GM23338 (cell line): Measurements from ENCODE around the gene SPNS3. TPM values are rescaled to one million over a fixed set of nuclear protein-coding genes. Genes with fewer than 3 reads are reported as not detected.
A peak's percentile ranks its signal among the peaks of the same experiment; 100 is the strongest.

ENCODE experiments used
- ATAC-seq: fragments of 200-7000 bp; cut with Tn5 transposase; 3 replicates; pipeline ENCODE4 v1.9.1; 2020
- DNase-seq: peaks from one replicate; pipeline ENCODE4 v3.0.0-alpha.2; 2015; ENCODE audit warnings: low spot score
- H2AFZ ChIP-seq: fragments of 200-600 bp; sonication (generic); 2 replicates; pipeline ENCODE4 v1.8.0; 2016; ENCODE audit warnings: antibody characterized with exemption, mild to moderate bottlenecking, moderate library complexity
- H3F3A ChIP-seq: fragments of 200-600 bp; sonication (generic); replicated peaks from 2 replicates; pipeline ENCODE4 v1.8.0; 2017; ENCODE audit warnings: antibody characterized with exemption, mixed run types, low read depth
- H3K27ac ChIP-seq: fragments of 200-600 bp; sonication (generic); 2 replicates; pipeline ENCODE4 v1.6.1; 2016; ENCODE audit warnings: low read depth
- H3K27me3 ChIP-seq: fragments of 200-600 bp; sonication (generic); 2 replicates; pipeline ENCODE4 v1.8.0; 2016; ENCODE audit warnings: mild to moderate bottlenecking, mixed run types, moderate library complexity; ENCODE audit not compliant: insufficient read depth
- H3K36me3 ChIP-seq: fragments of 200-600 bp; sonication (generic); 2 replicates; pipeline ENCODE4 v1.8.0; 2016; ENCODE audit warnings: mild to moderate bottlenecking; ENCODE audit not compliant: insufficient read depth
- H3K4me1 ChIP-seq: fragments of 200-600 bp; sonication (generic); 2 replicates; pipeline ENCODE4 v1.8.0; 2016; ENCODE audit warnings: mild to moderate bottlenecking, moderate library complexity; ENCODE audit not compliant: insufficient read depth
- H3K4me2 ChIP-seq: fragments of 200-600 bp; sonication (generic); 2 replicates; pipeline ENCODE4 v1.7.1; 2017; ENCODE audit warnings: mixed run types
- H3K4me3 ChIP-seq: fragments of 200-600 bp; sonication (generic); 2 replicates; pipeline ENCODE4 v1.6.1; 2016; ENCODE audit warnings: mixed run types
- H3K79me2 ChIP-seq: fragments of 200-600 bp; sonication (generic); replicated peaks from 2 replicates; pipeline ENCODE4 v1.8.0; 2017; ENCODE audit warnings: mild to moderate bottlenecking; ENCODE audit not compliant: insufficient read depth
- H3K9me2 ChIP-seq: fragments of 200-600 bp; sonication (generic); 2 replicates; pipeline ENCODE4 v1.8.0; 2017; ENCODE audit not compliant: insufficient read depth
- H4K20me1 ChIP-seq: fragments of 200-600 bp; sonication (generic); replicated peaks from 2 replicates; pipeline ENCODE4 v1.8.0; 2017; ENCODE audit warnings: mild to moderate bottlenecking; ENCODE audit not compliant: insufficient read depth
- H3K27ac Mint-ChIP-seq: 2 replicates; pipeline ENCODE4 v1.8.0; 2020; ENCODE audit warnings: inconsistent platforms, mild to moderate bottlenecking, moderate library complexity, mixed read lengths
- H3K27me3 Mint-ChIP-seq: 3 replicates; pipeline ENCODE4 v1.8.0; 2022; ENCODE audit warnings: low read depth, mild to moderate bottlenecking, moderate library complexity, mixed read lengths, inconsistent platforms; ENCODE audit not compliant: insufficient read depth, poor library complexity
- H3K36me3 Mint-ChIP-seq: 3 replicates; pipeline ENCODE4 v1.8.0; 2021; ENCODE audit warnings: low read depth, mild to moderate bottlenecking, inconsistent platforms, moderate library complexity, mixed read lengths
- H3K4me1 Mint-ChIP-seq: 3 replicates; pipeline ENCODE4 v1.8.0; 2020; ENCODE audit warnings: mild to moderate bottlenecking, inconsistent platforms, mixed read lengths
- H3K4me3 Mint-ChIP-seq: 3 replicates; pipeline ENCODE4 v1.8.0; 2021; ENCODE audit warnings: moderate library complexity, mild to moderate bottlenecking, inconsistent platforms, mixed read lengths
- H3K9me3 Mint-ChIP-seq: 3 replicates; pipeline ENCODE4 v1.8.0; 2020; ENCODE audit warnings: moderate library complexity, mild to moderate bottlenecking, inconsistent platforms, mixed read lengths
- CREB1 ChIP-seq: fragments of 250-450 bp; sonication (Bioruptor Pico); IDR thresholded peaks from 2 replicates; pipeline ENCODE4 v1.5.0; 2020; ENCODE audit warnings: low read depth, mild to moderate bottlenecking, moderate library complexity
- EZH2 ChIP-seq: fragments of 200-600 bp; sonication (generic); IDR thresholded peaks from one replicate; pipeline ENCODE4 v1.8.0; 2017; ENCODE audit warnings: antibody characterized with exemption, mild to moderate bottlenecking, low read depth; ENCODE audit not compliant: unreplicated experiment
- EZH2phosphoT487 ChIP-seq: fragments of 200-600 bp; sonication (generic); IDR thresholded peaks from one replicate; pipeline ENCODE4 v1.8.1; 2018; ENCODE audit warnings: antibody characterized with exemption; ENCODE audit not compliant: unreplicated experiment
- JUNB ChIP-seq: IDR thresholded peaks from one replicate; pipeline ENCODE4 v1.6.1; 2016; ENCODE audit warnings: antibody characterized with exemption; ENCODE audit not compliant: unreplicated experiment
- NANOG ChIP-seq: IDR thresholded peaks from 2 replicates; pipeline ENCODE4 v1.6.1; 2016; ENCODE audit warnings: antibody characterized with exemption, borderline replicate concordance
- POLR2AphosphoS5 ChIP-seq: IDR thresholded peaks from 2 replicates; pipeline ENCODE4 v1.6.1; 2016; ENCODE audit warnings: antibody characterized with exemption, low read depth
- STAT1 ChIP-seq: IDR thresholded peaks from one replicate; pipeline ENCODE4 v1.6.1; 2016; ENCODE audit warnings: antibody characterized with exemption; ENCODE audit not compliant: unreplicated experiment
- ZNF114 ChIP-seq: fragments of 250-450 bp; sonication (Bioruptor Pico); IDR thresholded peaks from 2 replicates; pipeline ENCODE4 v1.5.0; 2020; ENCODE audit warnings: mild to moderate bottlenecking, moderate library complexity
- ZNF331 ChIP-seq: fragments of 250-450 bp; sonication (Bioruptor Pico); IDR thresholded peaks from 2 replicates; pipeline ENCODE4 v1.5.0; 2020; ENCODE audit warnings: low read depth, mild to moderate bottlenecking, moderate library complexity
- polyA plus RNA-seq: library from polyadenylated mRNA; unstranded; fragments of >200 nt; fragmentation: Nextera tagmentation; extraction: Ambion mirVana; gene quantifications from 2 replicates; pipeline ENCODE4 v1.2.1, GENCODE V29; 2016
- total RNA-seq: library from RNA; depleted of rRNA; stranded (reverse); fragments of >200 nt; shearing (Covaris generic); gene quantifications from 2 replicates; pipeline ENCODE4 v1.2.3, GENCODE V29; 2014
- TF ChIP-seq, protein P1 (sequence below), 2 experiments: fragments of 200-600 bp in 1 of 2; sonication (generic) in 1 of 2; conservative IDR thresholded peaks; 2 replicates each; pipeline versions ENCODE4 v1.5.1 to v1.6.1; 2016 to 2017; ENCODE audit warnings: antibody characterized with exemption in 2 of 2, low read depth in 2 of 2, mild to moderate bottlenecking in 2 of 2, moderate library complexity in 1 of 2
- TF ChIP-seq, protein P2 (sequence below): IDR thresholded peaks from 2 replicates; pipeline ENCODE4 v1.6.1; 2016; ENCODE audit warnings: antibody characterized with exemption
- TF ChIP-seq, protein P3 (sequence below): IDR thresholded peaks from one replicate; pipeline ENCODE4 v1.6.1; 2018; ENCODE audit warnings: antibody characterized with exemption; ENCODE audit not compliant: unreplicated experiment

SPNS3 gene
- total and polyA plus RNA-seq, 2 experiments from 2014 or later: not detected

DNA sequence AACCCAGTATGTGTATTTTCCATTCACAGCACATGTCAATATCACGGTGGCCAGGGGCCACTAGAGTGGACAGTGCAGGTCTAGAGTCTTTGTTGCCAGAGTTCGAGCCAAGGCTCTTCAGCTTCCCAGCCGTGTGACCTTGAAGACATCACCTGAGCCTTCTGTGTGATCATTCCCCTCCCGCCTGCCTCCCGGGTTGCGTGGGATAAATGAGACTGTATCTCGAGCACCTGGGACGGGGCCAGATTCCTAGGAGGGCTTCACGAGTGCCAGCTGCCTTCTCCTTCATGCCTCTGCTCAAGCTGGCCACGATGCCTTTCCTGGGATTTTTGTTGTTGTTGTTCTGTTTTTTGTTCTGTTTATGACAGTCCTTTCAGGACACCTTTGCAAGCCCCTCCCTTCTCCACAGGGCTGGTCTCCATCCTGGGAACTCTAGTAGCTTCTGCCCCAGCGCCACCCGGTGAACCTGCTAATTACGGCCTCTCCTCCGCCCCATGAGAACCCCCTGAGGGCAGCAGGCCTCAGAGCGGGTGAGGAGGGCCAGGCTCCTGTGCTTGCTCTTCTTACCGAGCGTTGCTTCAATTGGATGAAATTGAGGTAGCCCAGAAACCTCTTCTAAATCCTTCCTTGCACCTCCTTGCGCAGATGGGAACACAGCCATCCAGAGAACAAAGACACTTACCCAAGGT, 68.9 kb downstream of the SPNS3 start:
- Mint-ChIP-seq H3K27ac (no peak overlapping the region), H3K4me3 (no peak overlapping the region; the same call in 2 of the 3 replicates), H3K27me3 (peaks cover 52% of the 10 kb centered on the region), H3K9me3 (no peaks in the 10 kb centered on the region), H3K36me3 (no peaks in the 10 kb centered on the region), H3K4me1 (peaks cover 18% of the 10 kb centered on the region)
- H3K36me3 ChIP-seq: no peaks in the 10 kb centered on the region
- no peaks in the 10 kb centered on the region; the same call in 1 of the 2 replicates for H3F3A ChIP-seq
- no peaks in the 10 kb centered on the region for H3K79me2 ChIP-seq
- H3K27me3 ChIP-seq: peaks cover 38% of the 10 kb centered on the region
- no peak overlapping the region for H2AFZ ChIP-seq
- H3K4me3 ChIP-seq: no peak overlapping the region
- no peaks in the 10 kb centered on the region for H3K9me2 ChIP-seq
- no peak overlapping the region for H3K4me2 ChIP-seq
- H4K20me1 ChIP-seq: no peaks in the 10 kb centered on the region
- ATAC-seq (no peak), DNase-seq (no peak)
- H3K4me1 ChIP-seq: peaks cover 4% of the 10 kb centered on the region; the same call in 1 of the 2 replicates
- no peak overlapping the region for H3K27ac ChIP-seq
- TF ChIP-seq, protein P1, sequence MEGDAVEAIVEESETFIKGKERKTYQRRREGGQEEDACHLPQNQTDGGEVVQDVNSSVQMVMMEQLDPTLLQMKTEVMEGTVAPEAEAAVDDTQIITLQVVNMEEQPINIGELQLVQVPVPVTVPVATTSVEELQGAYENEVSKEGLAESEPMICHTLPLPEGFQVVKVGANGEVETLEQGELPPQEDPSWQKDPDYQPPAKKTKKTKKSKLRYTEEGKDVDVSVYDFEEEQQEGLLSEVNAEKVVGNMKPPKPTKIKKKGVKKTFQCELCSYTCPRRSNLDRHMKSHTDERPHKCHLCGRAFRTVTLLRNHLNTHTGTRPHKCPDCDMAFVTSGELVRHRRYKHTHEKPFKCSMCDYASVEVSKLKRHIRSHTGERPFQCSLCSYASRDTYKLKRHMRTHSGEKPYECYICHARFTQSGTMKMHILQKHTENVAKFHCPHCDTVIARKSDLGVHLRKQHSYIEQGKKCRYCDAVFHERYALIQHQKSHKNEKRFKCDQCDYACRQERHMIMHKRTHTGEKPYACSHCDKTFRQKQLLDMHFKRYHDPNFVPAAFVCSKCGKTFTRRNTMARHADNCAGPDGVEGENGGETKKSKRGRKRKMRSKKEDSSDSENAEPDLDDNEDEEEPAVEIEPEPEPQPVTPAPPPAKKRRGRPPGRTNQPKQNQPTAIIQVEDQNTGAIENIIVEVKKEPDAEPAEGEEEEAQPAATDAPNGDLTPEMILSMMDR (conservative IDR thresholded peaks at IDR 0.05; ENCODE audit: low read depth in 2 of 2): 0 out of 4 replicates have a peak, but pooled peaks of 1 of the 2 experiments have one; percentile 17
- no peak for TF ChIP-seq NANOG

DNA sequence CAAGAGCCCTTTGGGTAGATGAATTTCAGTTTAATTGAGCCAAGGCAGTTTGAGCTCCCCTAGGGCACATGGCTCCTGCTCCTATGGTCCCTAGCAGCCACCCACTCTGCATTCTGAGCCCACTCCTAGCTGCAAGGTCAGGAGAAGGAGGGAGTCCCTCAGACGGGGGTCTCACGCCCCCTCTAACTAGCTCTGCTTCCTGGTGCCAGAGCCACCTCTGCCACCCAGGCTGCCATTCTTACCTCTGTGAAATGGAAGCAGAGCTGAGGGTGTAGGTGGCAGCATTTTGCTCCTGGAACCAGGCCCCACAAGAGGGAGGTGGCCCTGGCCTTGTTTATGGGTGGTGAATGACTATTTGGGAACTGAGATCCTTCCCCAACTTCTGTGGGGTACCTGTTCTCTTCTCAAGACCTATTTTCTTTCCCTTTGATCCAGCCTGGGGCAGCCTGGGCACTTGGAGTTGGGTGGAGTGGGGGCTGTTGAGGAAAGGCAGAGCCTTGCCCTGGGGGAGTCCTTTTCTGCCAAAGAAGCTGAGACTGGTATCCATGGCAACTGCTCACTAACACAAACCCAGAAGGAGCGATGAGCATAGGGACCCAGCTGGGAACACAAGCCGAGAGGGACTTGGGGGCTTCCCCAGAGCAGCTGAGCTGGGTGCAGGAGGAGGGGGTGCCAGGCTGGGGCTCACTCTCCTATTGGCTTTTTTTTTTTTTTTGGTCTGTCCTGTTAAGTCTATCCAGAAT, 69.7 kb downstream of the SPNS3 start:
- no peak overlapping the region for H2AFZ ChIP-seq
- H3K27me3 Mint-ChIP-seq: peaks cover 51% of the 10 kb centered on the region
- no peak overlapping the region for H3K4me3 Mint-ChIP-seq
- no peaks in the 10 kb centered on the region for H3K36me3 Mint-ChIP-seq
- no peak overlapping the region for H3K4me2 ChIP-seq
- no peaks in the 10 kb centered on the region for H3K36me3 ChIP-seq
- DNase-seq: no peak
- peaks cover 18% of the 10 kb centered on the region for H3K4me1 Mint-ChIP-seq
- no peak overlapping the region for H3K27ac ChIP-seq
- no peaks in the 10 kb centered on the region for H3K9me3 Mint-ChIP-seq
- H3K27ac Mint-ChIP-seq: no peak overlapping the region
- no peaks in the 10 kb centered on the region for H3K79me2 ChIP-seq
- TF ChIP-seq, protein P2, sequence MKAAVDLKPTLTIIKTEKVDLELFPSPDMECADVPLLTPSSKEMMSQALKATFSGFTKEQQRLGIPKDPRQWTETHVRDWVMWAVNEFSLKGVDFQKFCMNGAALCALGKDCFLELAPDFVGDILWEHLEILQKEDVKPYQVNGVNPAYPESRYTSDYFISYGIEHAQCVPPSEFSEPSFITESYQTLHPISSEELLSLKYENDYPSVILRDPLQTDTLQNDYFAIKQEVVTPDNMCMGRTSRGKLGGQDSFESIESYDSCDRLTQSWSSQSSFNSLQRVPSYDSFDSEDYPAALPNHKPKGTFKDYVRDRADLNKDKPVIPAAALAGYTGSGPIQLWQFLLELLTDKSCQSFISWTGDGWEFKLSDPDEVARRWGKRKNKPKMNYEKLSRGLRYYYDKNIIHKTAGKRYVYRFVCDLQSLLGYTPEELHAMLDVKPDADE: no peak
- no peak for TF ChIP-seq ZNF331
- no peak for TF ChIP-seq POLR2AphosphoS5
- TF ChIP-seq STAT1: no peak
- TF ChIP-seq, protein P1 (conservative IDR thresholded peaks at IDR 0.05; ENCODE audit: low read depth in 2 of 2): no peak
- TF ChIP-seq ZNF114 (CRISPR knock-in tag): no peak
- TF ChIP-seq, protein P3, sequence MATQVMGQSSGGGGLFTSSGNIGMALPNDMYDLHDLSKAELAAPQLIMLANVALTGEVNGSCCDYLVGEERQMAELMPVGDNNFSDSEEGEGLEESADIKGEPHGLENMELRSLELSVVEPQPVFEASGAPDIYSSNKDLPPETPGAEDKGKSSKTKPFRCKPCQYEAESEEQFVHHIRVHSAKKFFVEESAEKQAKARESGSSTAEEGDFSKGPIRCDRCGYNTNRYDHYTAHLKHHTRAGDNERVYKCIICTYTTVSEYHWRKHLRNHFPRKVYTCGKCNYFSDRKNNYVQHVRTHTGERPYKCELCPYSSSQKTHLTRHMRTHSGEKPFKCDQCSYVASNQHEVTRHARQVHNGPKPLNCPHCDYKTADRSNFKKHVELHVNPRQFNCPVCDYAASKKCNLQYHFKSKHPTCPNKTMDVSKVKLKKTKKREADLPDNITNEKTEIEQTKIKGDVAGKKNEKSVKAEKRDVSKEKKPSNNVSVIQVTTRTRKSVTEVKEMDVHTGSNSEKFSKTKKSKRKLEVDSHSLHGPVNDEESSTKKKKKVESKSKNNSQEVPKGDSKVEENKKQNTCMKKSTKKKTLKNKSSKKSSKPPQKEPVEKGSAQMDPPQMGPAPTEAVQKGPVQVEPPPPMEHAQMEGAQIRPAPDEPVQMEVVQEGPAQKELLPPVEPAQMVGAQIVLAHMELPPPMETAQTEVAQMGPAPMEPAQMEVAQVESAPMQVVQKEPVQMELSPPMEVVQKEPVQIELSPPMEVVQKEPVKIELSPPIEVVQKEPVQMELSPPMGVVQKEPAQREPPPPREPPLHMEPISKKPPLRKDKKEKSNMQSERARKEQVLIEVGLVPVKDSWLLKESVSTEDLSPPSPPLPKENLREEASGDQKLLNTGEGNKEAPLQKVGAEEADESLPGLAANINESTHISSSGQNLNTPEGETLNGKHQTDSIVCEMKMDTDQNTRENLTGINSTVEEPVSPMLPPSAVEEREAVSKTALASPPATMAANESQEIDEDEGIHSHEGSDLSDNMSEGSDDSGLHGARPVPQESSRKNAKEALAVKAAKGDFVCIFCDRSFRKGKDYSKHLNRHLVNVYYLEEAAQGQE: no peak
- no peak for TF ChIP-seq EZH2
- TF ChIP-seq JUNB: no peak
- no peak for TF ChIP-seq CREB1 (CRISPR knock-in tag)
- no peak for TF ChIP-seq EZH2phosphoT487
- no peak overlapping the region for H3K4me3 ChIP-seq
- H3K4me1 ChIP-seq: peaks cover 4% of the 10 kb centered on the region; the same call in 1 of the 2 replicates
- no peaks in the 10 kb centered on the region; the same call in 1 of the 2 replicates for H3F3A ChIP-seq
- H3K9me2 ChIP-seq: no peaks in the 10 kb centered on the region
- no peak for ATAC-seq
- peaks cover 29% of the 10 kb centered on the region for H3K27me3 ChIP-seq
- H4K20me1 ChIP-seq: no peaks in the 10 kb centered on the region
